Skeletal muscle satellite cell (primary cell): ENCODE measurements around the gene ZNF574.
"Not testable (repeated sequence)": the region's sequence is repeated elsewhere in the genome, so short reads cannot be mapped to it uniquely, and the experiment has no call there.

Experiments
- H3K27me3 ChIP-seq: 2 replicates; pipeline ENCODE4 v1.7.0; 2013; ENCODE audit warnings: low read length; ENCODE audit not compliant: control insufficient read depth, insufficient read depth
- H3K36me3 ChIP-seq: 2 replicates; pipeline ENCODE4 v1.7.0; 2013; ENCODE audit warnings: mild to moderate bottlenecking, control low read depth, low read length; ENCODE audit not compliant: insufficient read depth
- H3K4me1 ChIP-seq: 2 replicates; pipeline ENCODE4 v1.7.0; 2013; ENCODE audit warnings: low read length; ENCODE audit not compliant: control insufficient read depth, insufficient read depth
- H3K4me2 ChIP-seq: 2 replicates; pipeline ENCODE4 v1.7.0; 2013; ENCODE audit warnings: mild to moderate bottlenecking, low read length
- H3K4me3 ChIP-seq: 2 replicates; pipeline ENCODE4 v1.7.0; 2013; ENCODE audit warnings: low read length
- H3K9ac ChIP-seq: 2 replicates; pipeline ENCODE4 v1.7.0; 2013; ENCODE audit warnings: mild to moderate bottlenecking, low read depth, low read length, moderate library complexity
- H3K9me3 ChIP-seq: replicated peaks from 2 replicates; pipeline ENCODE4 v1.7.0; 2013; ENCODE audit warnings: mild to moderate bottlenecking, control low read depth, low read length

The ZNF574 gene

DNA sequence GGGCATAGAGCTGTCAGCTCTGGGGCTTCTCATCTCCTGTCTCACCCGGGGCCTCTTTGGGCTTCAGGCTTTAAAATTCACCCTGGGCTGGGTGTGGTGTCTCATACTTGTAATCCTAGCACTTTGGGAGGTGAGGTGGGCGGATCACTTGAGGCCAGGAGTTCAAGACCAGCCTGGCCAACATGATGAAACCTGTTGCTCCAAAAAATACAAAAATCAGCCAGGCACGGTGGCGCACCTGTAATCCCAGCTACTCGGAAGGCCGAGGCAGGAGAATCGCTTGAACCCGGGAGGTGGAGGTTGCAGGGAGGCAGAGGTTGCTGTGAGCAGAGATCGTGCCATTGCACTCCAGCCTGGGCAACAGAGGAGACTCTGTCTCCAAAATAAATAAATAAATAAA lies 35.5 kb upstream of the ZNF574 start:
- not testable (repeated sequence) for H3K4me2 ChIP-seq, H3K36me3 ChIP-seq, H3K4me1 ChIP-seq, H3K4me3 ChIP-seq, H3K9me3 ChIP-seq, H3K9ac ChIP-seq
- peaks cover 38% of the 10 kb centered on the region for H3K27me3 ChIP-seq

DNA sequence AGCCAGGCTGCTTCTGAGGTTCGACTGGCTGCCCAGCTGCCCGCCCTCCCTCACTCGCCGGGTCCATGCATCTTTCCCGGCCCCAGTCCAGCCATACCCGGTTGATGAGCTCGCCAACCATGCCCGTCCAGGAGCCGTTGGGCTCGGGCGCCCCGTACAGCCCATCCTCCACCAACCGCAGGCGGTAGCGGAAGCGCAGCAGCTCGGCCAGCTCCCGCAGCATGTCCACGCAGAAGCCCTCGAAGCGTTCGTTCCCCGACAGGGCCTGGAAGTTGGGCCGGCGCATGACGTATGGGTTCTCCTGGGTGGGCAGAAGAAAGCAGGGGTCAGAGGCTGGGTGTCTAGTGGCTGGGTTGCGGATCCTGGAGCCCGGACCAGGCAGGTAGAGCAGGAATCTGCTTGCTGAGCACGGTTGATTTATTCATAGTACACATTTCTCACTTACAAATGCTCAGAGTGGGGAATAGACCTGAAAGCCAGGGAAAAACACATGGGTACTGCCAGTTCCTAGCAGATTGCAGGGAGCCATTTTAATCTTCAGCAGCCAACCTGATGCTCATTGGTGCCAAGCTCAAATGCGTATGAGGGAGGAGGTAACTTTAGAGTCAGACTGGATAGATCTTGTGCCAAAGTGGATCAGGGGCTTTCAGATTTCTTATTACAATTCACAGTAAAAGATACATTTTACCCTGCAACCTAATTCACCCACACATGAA lies 33.4 kb upstream of the ZNF574 start:
- no peak overlapping the region for H3K9ac ChIP-seq
- peaks cover 48% of the 10 kb centered on the region for H3K27me3 ChIP-seq
- H3K36me3 ChIP-seq: no peaks in the 10 kb centered on the region
- no peak overlapping the region for H3K4me2 ChIP-seq
- H3K4me3 ChIP-seq: no peak overlapping the region
- no peaks in the 10 kb centered on the region for H3K4me1 ChIP-seq
- H3K9me3 ChIP-seq: no peaks in the 10 kb centered on the region

DNA sequence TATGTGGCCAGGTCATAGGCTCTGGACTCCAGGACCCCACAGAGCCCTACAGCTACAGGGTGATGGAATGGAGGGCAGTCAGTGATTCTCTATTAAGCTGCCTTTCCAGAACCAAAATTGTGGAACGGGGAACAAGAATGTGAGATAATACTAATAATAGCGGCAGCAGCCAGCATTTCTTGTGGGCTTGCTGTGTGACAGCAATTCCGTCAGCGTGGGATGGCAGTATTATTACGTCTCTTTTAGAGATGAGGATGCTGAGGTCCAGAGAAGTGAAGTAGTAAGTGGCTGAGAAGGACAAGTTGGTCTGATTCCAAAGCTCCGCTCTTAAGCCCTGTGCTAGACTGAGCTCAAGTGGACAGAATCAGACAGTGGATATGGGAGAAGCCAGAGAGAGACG lies 30.4 kb upstream of the ZNF574 start:
- Histone ChIP-seq H3K9ac (no peak overlapping the region), H3K36me3 (no peaks in the 10 kb centered on the region), H3K4me1 (no peaks in the 10 kb centered on the region), H3K4me3 (no peak overlapping the region), H3K9me3 (no peaks in the 10 kb centered on the region), H3K27me3 (peaks cover 40% of the 10 kb centered on the region), H3K4me2 (no peak overlapping the region)

- Histone ChIP-seq H3K4me3 (no peak overlapping the region), H3K9ac (no peak overlapping the region), H3K9me3 (no peaks in the 10 kb centered on the region)
These were observed 27.0 kb upstream of the ZNF574 start for GRCh38 chr19:42048992-42049391.

DNA sequence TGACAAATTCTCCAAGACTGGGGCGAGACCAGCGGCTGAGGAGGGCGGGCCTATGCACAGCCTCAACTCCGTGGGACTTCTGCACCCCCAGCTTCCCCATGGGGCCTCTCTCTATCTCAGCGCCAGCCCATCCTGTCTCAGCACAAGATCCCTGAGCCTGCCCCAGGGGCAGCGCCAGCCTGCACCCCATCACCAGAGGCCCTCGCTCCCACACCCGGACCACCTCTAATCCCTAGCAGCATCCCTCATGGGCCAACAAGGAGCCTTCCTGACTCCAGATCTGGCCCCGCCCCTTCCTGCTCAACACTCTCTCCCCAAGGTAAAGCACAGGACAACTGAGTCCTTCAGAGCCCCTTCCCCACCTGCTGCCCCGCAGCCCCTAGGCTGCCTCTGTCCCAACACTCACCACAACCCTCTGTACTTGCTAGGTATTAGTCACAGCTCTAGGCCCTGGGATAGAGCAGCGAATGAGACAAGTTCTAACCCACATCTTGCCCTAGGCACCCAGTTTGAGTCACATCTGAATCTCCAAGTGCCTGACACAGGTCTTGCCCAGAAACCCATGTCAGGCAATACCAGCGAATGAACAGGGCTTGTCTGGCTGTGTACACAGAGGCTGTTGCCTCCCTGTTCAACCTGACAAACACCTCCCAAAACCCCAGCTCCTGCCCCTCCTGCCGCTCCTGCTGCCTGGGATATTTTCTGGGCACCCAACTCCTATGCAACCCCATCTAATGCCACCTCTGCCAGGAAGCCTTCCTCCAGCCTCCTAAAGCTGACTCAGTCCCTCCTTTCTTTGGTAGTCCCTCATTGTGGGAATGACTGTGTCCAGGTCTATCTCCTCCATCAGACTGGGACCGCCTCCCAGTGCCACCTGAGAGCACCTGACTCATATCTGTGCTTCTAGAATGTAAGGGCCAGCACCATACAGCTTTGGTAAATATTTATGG lies 24.5 kb upstream of the ZNF574 start:
- no peaks in the 10 kb centered on the region for H3K36me3 ChIP-seq
- H3K9ac ChIP-seq: no peak overlapping the region
- H3K4me2 ChIP-seq: no peak overlapping the region
- H3K27me3 ChIP-seq: peaks cover 21% of the 10 kb centered on the region
- H3K9me3 ChIP-seq: no peaks in the 10 kb centered on the region
- no peak overlapping the region for H3K4me3 ChIP-seq
- H3K4me1 ChIP-seq: no peaks in the 10 kb centered on the region

More at GRCh38 chr19:42048992-42049391, 27.0 kb upstream of the ZNF574 start:
- H3K36me3 ChIP-seq: no peaks in the 10 kb centered on the region
- H3K4me2 ChIP-seq: no peak overlapping the region
- H3K27me3 ChIP-seq: peaks cover 31% of the 10 kb centered on the region
- no peaks in the 10 kb centered on the region for H3K4me1 ChIP-seq

GRCh38 chr19:42052241-42052863 lies 23.6 kb upstream of the ZNF574 start:
- Histone ChIP-seq H3K9ac (no peak overlapping the region), H3K4me1 (no peaks in the 10 kb centered on the region), H3K36me3 (no peaks in the 10 kb centered on the region), H3K4me3 (no peak overlapping the region), H3K9me3 (no peaks in the 10 kb centered on the region), H3K4me2 (no peak overlapping the region), H3K27me3 (peaks cover 22% of the 10 kb centered on the region)

- Histone ChIP-seq H3K27me3 (peaks cover 22% of the 10 kb centered on the region), H3K36me3 (no peaks in the 10 kb centered on the region), H3K4me2 (no peak overlapping the region), H3K4me1 (no peaks in the 10 kb centered on the region), H3K9ac (no peak overlapping the region), H3K4me3 (no peak overlapping the region), H3K9me3 (no peaks in the 10 kb centered on the region)
These were observed 22.7 kb upstream of the ZNF574 start for GRCh38 chr19:42053037-42053935.

DNA sequence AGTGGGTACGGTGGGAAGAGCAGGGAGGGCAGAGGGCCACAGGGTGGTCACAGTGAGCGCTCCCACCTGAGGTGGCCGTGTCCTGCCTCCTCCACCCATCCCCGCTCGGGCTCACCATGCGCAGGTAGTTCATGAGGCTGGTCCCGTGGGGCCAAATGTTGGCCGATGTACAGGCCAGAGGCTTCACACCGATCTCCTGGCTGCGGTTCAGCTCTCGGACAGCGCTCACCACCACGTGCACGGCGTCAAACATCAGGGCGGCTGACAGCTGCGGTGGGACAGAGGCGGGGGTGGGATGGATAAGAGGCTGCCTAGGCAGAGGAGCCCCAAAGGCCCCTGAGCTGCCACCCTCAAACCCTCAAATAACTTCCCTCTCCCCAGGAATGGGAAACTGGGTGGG lies 21.8 kb upstream of the ZNF574 start:
- Histone ChIP-seq H3K4me3 (no peak overlapping the region), H3K4me2 (no peak overlapping the region), H3K9me3 (no peaks in the 10 kb centered on the region), H3K27me3 (peaks cover 22% of the 10 kb centered on the region), H3K36me3 (no peaks in the 10 kb centered on the region), H3K4me1 (no peaks in the 10 kb centered on the region), H3K9ac (no peak overlapping the region)

- no peaks in the 10 kb centered on the region for H3K9me3 ChIP-seq
- H3K4me2 ChIP-seq: no peak overlapping the region
- H3K4me3 ChIP-seq: no peak overlapping the region
- H3K27me3 ChIP-seq: peaks cover 21% of the 10 kb centered on the region
- H3K36me3 ChIP-seq: no peaks in the 10 kb centered on the region
- no peak overlapping the region for H3K9ac ChIP-seq
- no peaks in the 10 kb centered on the region for H3K4me1 ChIP-seq
These were observed 18.1 kb upstream of the ZNF574 start for GRCh38 chr19:42057846-42058245.

GRCh38 chr19:42059196-42059595 lies 16.8 kb upstream of the ZNF574 start:
- H3K4me2 ChIP-seq: no peak overlapping the region
- H3K36me3 ChIP-seq: no peaks in the 10 kb centered on the region
- H3K9ac ChIP-seq: no peak overlapping the region
- H3K4me3 ChIP-seq: no peak overlapping the region
- H3K27me3 ChIP-seq: peaks cover 29% of the 10 kb centered on the region
- H3K4me1 ChIP-seq: no peaks in the 10 kb centered on the region
- no peaks in the 10 kb centered on the region for H3K9me3 ChIP-seq

DNA sequence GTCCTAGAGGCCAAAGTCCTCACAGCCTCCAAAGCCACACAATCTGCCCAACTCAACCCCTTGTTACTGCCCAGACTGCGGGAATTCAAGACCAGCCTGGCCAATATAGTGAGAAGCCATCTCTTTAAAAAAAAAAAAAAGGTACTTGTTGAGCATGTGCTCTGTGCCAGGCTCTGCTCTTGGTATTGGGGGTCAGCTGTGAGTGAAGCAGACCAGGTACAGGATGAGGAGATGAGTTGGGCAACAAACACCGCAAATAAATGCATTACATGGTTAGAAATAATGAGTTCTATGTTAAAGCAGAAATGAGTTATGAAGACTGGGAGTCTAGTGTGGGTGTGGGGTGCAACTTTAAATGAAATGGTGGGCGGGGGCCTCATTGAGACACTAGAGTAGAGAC lies 15.8 kb upstream of the ZNF574 start:
- Histone ChIP-seq H3K4me1 (no peaks in the 10 kb centered on the region), H3K4me2 (no peak overlapping the region), H3K36me3 (no peaks in the 10 kb centered on the region), H3K9ac (no peak overlapping the region), H3K9me3 (no peaks in the 10 kb centered on the region), H3K4me3 (no peak overlapping the region), H3K27me3 (peaks cover 29% of the 10 kb centered on the region)
